RWPE2 (cell line): ENCODE data around the gene MBOAT2.

ENCODE experiments used
- ATAC-seq: fragments of 200-7000 bp; cut with Tn5 transposase; 3 replicates; pipeline ENCODE4 v1.9.1; 2021; ENCODE audit warnings: low read depth
- DNase-seq: peaks from one replicate; pipeline ENCODE4 v3.0.0-alpha.2; 2020; ENCODE audit warnings: low spot score
- H3K27ac ChIP-seq: fragments of 450-650 bp; 2 replicates; pipeline ENCODE4 v1.5.1; 2017; ENCODE audit warnings: mild to moderate bottlenecking; ENCODE audit not compliant: poor library complexity, severe bottlenecking
- H3K27me3 ChIP-seq: fragments of 250-450 bp; sonication (Bioruptor Pico); 2 replicates; pipeline ENCODE4 v1.5.1; 2021; ENCODE audit warnings: mild to moderate bottlenecking, moderate library complexity; ENCODE audit not compliant: insufficient read depth, poor library complexity, severe bottlenecking
- H3K36me3 ChIP-seq: fragments of 250-450 bp; sonication (Bioruptor Pico); 2 replicates; pipeline ENCODE4 v1.5.1; 2020; ENCODE audit warnings: low read depth, mild to moderate bottlenecking, moderate library complexity
- H3K4me1 ChIP-seq: fragments of 250-450 bp; sonication (Bioruptor Pico); 2 replicates; pipeline ENCODE4 v1.5.1; 2021; ENCODE audit warnings: mild to moderate bottlenecking, moderate library complexity; ENCODE audit not compliant: insufficient read depth, poor library complexity, severe bottlenecking
- H3K4me3 ChIP-seq: fragments of 250-450 bp; sonication (Bioruptor Pico); 2 replicates; pipeline ENCODE4 v1.5.1; 2021; ENCODE audit warnings: mild to moderate bottlenecking, moderate library complexity; ENCODE audit not compliant: severe bottlenecking
- H3K9me3 ChIP-seq: fragments of 250-450 bp; sonication (Bioruptor Pico); 2 replicates; pipeline ENCODE4 v1.5.1; 2021; ENCODE audit warnings: mild to moderate bottlenecking, moderate library complexity; ENCODE audit not compliant: severe bottlenecking
- TF ChIP-seq, protein P1 (sequence below): fragments of 450-650 bp; IDR thresholded peaks from one replicate; pipeline ENCODE4 v1.5.1; 2017; ENCODE audit warnings: mild to moderate bottlenecking, moderate library complexity; ENCODE audit not compliant: poor library complexity, severe bottlenecking

MBOAT2 gene

DNA sequence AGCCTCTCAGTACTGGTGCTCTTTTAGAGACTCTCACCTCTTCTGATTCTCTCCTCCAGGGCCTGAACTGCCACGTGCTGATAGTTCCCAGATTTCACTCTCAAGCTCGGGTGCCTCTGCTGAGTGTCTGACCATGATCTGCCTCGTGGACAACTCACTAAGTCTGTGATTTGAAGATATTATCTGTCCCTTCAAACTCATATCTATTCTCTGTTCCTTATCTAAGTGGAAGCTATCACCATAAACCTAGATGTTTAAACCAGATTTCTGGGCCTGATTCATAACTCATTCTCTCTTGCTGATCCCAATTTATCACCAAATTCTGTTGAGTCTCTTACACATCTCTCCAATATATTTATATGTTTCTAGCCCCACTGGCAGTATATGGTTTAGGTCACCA, 136.1 kb downstream of the MBOAT2 start:
- Histone ChIP-seq H3K4me3 (no peak overlapping the region), H3K27me3 (no peaks in the 10 kb centered on the region), H3K4me1 (no peaks in the 10 kb centered on the region), H3K9me3 (no peaks in the 10 kb centered on the region), H3K36me3 (peaks cover 28% of the 10 kb centered on the region), H3K27ac (no peak overlapping the region)
- ATAC-seq = no peak
- no peak for DNase-seq
- TF ChIP-seq, protein P1, sequence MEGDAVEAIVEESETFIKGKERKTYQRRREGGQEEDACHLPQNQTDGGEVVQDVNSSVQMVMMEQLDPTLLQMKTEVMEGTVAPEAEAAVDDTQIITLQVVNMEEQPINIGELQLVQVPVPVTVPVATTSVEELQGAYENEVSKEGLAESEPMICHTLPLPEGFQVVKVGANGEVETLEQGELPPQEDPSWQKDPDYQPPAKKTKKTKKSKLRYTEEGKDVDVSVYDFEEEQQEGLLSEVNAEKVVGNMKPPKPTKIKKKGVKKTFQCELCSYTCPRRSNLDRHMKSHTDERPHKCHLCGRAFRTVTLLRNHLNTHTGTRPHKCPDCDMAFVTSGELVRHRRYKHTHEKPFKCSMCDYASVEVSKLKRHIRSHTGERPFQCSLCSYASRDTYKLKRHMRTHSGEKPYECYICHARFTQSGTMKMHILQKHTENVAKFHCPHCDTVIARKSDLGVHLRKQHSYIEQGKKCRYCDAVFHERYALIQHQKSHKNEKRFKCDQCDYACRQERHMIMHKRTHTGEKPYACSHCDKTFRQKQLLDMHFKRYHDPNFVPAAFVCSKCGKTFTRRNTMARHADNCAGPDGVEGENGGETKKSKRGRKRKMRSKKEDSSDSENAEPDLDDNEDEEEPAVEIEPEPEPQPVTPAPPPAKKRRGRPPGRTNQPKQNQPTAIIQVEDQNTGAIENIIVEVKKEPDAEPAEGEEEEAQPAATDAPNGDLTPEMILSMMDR = no peak

DNA sequence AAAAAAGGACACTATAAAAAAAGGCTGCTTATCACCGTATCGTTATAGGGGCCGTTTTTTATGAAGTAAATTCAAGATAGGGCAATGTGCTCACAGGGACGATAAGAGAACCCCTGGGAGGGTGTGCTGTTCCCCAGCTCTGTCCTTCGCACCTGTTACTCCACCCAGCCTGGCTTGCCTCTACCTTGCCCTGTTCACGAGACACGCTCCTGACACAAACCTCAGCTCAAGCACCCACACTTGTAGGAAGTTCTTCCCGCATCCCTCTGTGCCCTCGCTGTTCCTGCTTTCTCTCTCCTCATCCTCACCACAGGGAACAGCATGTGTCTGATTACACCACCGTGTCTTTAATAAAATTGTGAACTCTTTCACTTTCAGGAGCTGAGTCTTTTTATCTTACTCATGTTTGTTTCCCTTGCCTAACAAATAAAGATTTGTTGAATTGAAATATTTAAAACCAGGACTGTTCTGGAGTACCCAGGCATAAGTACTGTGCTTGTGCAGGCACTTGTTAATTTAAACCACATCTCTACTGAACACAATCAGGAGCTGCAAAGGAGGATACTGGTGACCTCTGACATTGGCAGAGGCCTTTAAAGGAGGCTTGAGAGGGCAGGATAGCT, 140.0 kb downstream of the MBOAT2 start:
- no peaks in the 10 kb centered on the region for H3K9me3 ChIP-seq
- H3K27me3 ChIP-seq = no peaks in the 10 kb centered on the region
- no peak overlapping the region for H3K27ac ChIP-seq
- H3K4me3 ChIP-seq = no peak overlapping the region
- TF ChIP-seq, protein P1 = no peak
- ATAC-seq = no peak
- no peak for DNase-seq
- peaks cover 17% of the 10 kb centered on the region for H3K36me3 ChIP-seq
- peaks cover 9% of the 10 kb centered on the region for H3K4me1 ChIP-seq

DNA sequence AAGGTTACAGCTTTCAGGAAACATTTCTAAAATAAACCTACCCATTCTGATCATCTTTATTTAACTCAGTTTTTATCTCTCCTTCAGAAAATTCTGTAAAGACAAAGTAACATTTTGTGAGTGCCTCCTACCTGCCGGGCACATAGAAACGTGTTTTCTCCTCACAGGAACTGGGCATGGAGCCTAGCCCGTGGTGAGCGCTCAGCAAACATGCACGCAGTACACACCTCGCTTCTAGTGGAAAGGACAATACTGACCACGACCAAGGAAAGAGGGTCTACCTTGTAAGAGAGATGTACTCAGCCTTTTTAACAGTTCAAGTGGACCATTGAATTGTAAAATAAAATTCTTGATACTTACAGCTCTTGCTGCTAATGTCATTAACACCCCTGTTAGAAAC, 141.3 kb downstream of the MBOAT2 start:
- Histone ChIP-seq H3K27me3 (no peaks in the 10 kb centered on the region), H3K4me1 (peaks cover 9% of the 10 kb centered on the region), H3K9me3 (no peaks in the 10 kb centered on the region), H3K27ac (no peak overlapping the region), H3K36me3 (peaks cover 19% of the 10 kb centered on the region), H3K4me3 (no peak overlapping the region)
- DNase-seq (no peak), ATAC-seq (no peak)
- TF ChIP-seq, protein P1 = no peak

DNA sequence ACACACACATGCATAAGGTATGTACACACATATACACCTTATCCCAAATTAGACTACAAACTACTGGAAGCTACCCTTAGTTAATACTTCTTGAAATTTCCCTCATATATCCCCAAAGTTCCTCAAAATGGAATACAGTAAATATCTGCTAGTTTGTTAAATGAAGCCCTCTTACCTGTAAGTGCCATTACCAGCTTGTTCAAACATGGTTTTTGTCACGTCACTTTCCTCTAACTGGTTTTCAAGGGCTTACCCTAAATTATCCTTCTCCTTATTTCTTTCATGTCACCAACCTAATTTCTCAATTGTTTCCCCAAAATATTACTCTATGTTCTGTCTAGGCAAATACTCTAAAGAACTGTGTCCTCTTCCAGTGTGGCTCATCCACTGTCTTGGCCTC, 141.7 kb downstream of the MBOAT2 start:
- H3K27me3 ChIP-seq = no peaks in the 10 kb centered on the region
- H3K4me3 ChIP-seq = no peak overlapping the region
- no peak for ATAC-seq
- TF ChIP-seq, protein P1 = no peak
- H3K36me3 ChIP-seq = peaks cover 20% of the 10 kb centered on the region
- no peaks in the 10 kb centered on the region for H3K9me3 ChIP-seq
- no peak overlapping the region for H3K27ac ChIP-seq
- no peak for DNase-seq
- peaks cover 9% of the 10 kb centered on the region for H3K4me1 ChIP-seq

DNA sequence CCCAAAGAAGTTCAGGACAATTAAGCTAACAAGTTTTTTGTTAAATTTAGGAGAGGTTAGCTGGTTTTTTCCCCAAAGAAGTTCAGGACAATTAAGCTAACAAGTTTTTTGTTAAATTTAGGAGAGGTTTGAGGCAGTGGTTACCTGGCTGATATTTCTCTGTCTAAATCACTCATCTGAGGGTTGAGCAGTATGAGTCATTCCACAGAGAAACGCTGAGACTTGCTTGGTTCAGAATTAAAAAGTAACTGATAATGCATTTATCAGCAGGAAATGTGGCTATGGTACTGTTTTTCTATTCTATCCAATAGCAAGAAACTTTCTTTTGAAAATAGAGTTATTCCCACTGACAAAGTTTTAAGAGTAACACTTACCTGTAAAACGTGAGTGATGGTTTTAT, 143.2 kb downstream of the MBOAT2 start:
- TF ChIP-seq, protein P1 = no peak
- Histone ChIP-seq H3K4me1 (peaks cover 9% of the 10 kb centered on the region), H3K27me3 (no peaks in the 10 kb centered on the region), H3K36me3 (peaks cover 15% of the 10 kb centered on the region), H3K27ac (peak overlapping the region; percentile 9), H3K9me3 (no peaks in the 10 kb centered on the region), H3K4me3 (no peak overlapping the region)
- ATAC-seq = peak; percentile 85
- DNase-seq = no peak
